Endodermal cell (in vitro differentiated cells): Measurements from ENCODE around the gene GATAD2B. TPM values are rescaled to one million over a fixed set of nuclear protein-coding genes. Genes with fewer than 3 reads are reported as not detected.
A peak's percentile ranks its signal among the peaks of the same experiment; 100 is the strongest.

Experiments used
- DNase-seq: peaks from one replicate; pipeline ENCODE4 v3.0.0-alpha.2; 2017
- H3K27ac ChIP-seq: 2 replicates; pipeline ENCODE4 v1.5.1; 2013; ENCODE audit warnings: mild to moderate bottlenecking, low read depth, low read length, moderate library complexity
- H3K27me3 ChIP-seq: 2 replicates; pipeline ENCODE4 v1.6.1; 2013; ENCODE audit warnings: mild to moderate bottlenecking, low read length, moderate library complexity; ENCODE audit not compliant: insufficient read depth, control insufficient read depth, poor library complexity, severe bottlenecking
- H3K36me3 ChIP-seq: 2 replicates; pipeline ENCODE4 v1.7.0; 2013; ENCODE audit warnings: mild to moderate bottlenecking, low read length, moderate library complexity; ENCODE audit not compliant: control insufficient read depth, insufficient read depth
- H3K4me1 ChIP-seq: one replicate; pipeline ENCODE4 v1.7.0; 2013; ENCODE audit warnings: low read length; ENCODE audit not compliant: control insufficient read depth, insufficient read depth
- H3K4me3 ChIP-seq: 2 replicates; pipeline ENCODE4 v1.5.1; 2013; ENCODE audit warnings: mild to moderate bottlenecking, low read length, moderate library complexity
- H3K9ac ChIP-seq: 2 replicates; pipeline ENCODE4 v1.6.1; 2013; ENCODE audit warnings: mild to moderate bottlenecking, low read length, moderate library complexity; ENCODE audit not compliant: poor library complexity, severe bottlenecking; ENCODE audit errors: extremely low read depth
- H3K9me3 ChIP-seq: 2 replicates; pipeline ENCODE4 v1.6.1; 2013; ENCODE audit warnings: mild to moderate bottlenecking, low read length, moderate library complexity; ENCODE audit not compliant: control insufficient read depth
- H3K27ac Mint-ChIP-seq: 2 replicates; pipeline ENCODE4 v1.8.0; 2020; ENCODE audit warnings: mixed read lengths
- H3K27me3 Mint-ChIP-seq: 2 replicates; pipeline ENCODE4 v1.8.0; 2021; ENCODE audit warnings: mild to moderate bottlenecking, mixed read lengths; ENCODE audit not compliant: insufficient read depth
- H3K36me3 Mint-ChIP-seq: 2 replicates; pipeline ENCODE4 v1.8.0; 2020; ENCODE audit warnings: low read depth, mixed read lengths
- H3K4me1 Mint-ChIP-seq: 2 replicates; pipeline ENCODE4 v1.8.0; 2020; ENCODE audit warnings: mixed read lengths
- H3K4me3 Mint-ChIP-seq: 2 replicates; pipeline ENCODE4 v1.8.0; 2020; ENCODE audit warnings: mild to moderate bottlenecking, moderate library complexity, mixed read lengths
- H3K9me3 Mint-ChIP-seq: 2 replicates; pipeline ENCODE4 v1.8.0; 2020; ENCODE audit warnings: mild to moderate bottlenecking, mixed read lengths
- WGBS, 2 experiments: methylation state at CpG; one replicate each; pipeline versions ENCODE4 v1.1.5 to v1.1.7; 2013; ENCODE audit warnings: missing lambda C conversion rate in 2 of 2, mixed read lengths in 1 of 2; ENCODE audit not compliant: insufficient coverage in 1 of 2, insufficient read length in 1 of 2; 5-methylcytosine and 5-hydroxymethylcytosine counted together
- total RNA-seq, 2 donors: library from RNA; stranded (reverse); fragmentation: NEBNext Ultra II Directional in 1 of 2; extraction: Animal tissue kit (Norgen Biotek cat#: 25700) in 1 of 2; gene quantifications; 2 replicates in 1 of 2; 3 replicates in 1 of 2; pipeline ENCODE4 v1.2.1, GENCODE V29; 2021
- TF ChIP-seq, protein P1 (sequence below): fragments of 200-600 bp; sonication (generic); conservative IDR thresholded peaks from 2 replicates; pipeline ENCODE4 v1.5.0; 2021; ENCODE audit warnings: antibody characterized with exemption, mild to moderate bottlenecking

The GATAD2B gene
- total RNA-seq, 2 donors from 2014 or later, result 45.2 to 51.2 TPM

DNA sequence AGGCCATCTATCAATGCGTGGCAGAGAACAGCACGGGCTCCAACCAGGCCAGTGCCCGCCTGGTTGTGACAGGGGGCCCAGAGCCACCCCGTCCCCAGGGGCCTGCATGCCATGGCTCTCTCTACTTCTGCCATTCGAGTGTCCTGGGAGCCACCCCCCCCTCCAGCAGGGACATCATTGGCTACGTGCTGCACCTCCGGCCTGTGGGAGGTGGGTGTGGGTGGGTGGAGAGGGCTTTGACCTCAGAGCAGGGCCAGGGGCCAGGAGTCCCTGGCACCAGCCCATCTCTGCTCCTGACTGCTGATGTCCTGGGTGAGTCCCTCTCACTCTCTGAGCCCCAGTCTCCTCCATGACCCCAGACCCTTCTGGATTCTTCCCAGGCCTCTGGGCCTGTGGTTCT lies 122.3 kb downstream of the GATAD2B start:
- peaks cover 10% of the 10 kb centered on the region for H3K36me3 ChIP-seq
- no peak overlapping the region for H3K9ac ChIP-seq
- Mint-ChIP-seq H3K36me3 (peaks cover 10% of the 10 kb centered on the region), H3K27me3 (no peaks in the 10 kb centered on the region), H3K9me3 (no peaks in the 10 kb centered on the region), H3K4me3 (no peak overlapping the region), H3K4me1 (no peaks in the 10 kb centered on the region), H3K27ac (peak overlapping the region; percentile 48)
- no peaks in the 10 kb centered on the region for H3K27me3 ChIP-seq
- H3K27ac ChIP-seq, result no peak overlapping the region
- DNase-seq, result no peak
- no peaks in the 10 kb centered on the region for H3K9me3 ChIP-seq
- H3K4me3 ChIP-seq, result no peak overlapping the region
- WGBS, 2 experiments, result 88% methylated on average over 6 of the region's 7 CpGs; no CpG with 5 or more reads in 1 of the 2 experiments
- H3K4me1 ChIP-seq, result no peaks in the 10 kb centered on the region
- TF ChIP-seq, protein P1, sequence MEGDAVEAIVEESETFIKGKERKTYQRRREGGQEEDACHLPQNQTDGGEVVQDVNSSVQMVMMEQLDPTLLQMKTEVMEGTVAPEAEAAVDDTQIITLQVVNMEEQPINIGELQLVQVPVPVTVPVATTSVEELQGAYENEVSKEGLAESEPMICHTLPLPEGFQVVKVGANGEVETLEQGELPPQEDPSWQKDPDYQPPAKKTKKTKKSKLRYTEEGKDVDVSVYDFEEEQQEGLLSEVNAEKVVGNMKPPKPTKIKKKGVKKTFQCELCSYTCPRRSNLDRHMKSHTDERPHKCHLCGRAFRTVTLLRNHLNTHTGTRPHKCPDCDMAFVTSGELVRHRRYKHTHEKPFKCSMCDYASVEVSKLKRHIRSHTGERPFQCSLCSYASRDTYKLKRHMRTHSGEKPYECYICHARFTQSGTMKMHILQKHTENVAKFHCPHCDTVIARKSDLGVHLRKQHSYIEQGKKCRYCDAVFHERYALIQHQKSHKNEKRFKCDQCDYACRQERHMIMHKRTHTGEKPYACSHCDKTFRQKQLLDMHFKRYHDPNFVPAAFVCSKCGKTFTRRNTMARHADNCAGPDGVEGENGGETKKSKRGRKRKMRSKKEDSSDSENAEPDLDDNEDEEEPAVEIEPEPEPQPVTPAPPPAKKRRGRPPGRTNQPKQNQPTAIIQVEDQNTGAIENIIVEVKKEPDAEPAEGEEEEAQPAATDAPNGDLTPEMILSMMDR, result no peak

DNA sequence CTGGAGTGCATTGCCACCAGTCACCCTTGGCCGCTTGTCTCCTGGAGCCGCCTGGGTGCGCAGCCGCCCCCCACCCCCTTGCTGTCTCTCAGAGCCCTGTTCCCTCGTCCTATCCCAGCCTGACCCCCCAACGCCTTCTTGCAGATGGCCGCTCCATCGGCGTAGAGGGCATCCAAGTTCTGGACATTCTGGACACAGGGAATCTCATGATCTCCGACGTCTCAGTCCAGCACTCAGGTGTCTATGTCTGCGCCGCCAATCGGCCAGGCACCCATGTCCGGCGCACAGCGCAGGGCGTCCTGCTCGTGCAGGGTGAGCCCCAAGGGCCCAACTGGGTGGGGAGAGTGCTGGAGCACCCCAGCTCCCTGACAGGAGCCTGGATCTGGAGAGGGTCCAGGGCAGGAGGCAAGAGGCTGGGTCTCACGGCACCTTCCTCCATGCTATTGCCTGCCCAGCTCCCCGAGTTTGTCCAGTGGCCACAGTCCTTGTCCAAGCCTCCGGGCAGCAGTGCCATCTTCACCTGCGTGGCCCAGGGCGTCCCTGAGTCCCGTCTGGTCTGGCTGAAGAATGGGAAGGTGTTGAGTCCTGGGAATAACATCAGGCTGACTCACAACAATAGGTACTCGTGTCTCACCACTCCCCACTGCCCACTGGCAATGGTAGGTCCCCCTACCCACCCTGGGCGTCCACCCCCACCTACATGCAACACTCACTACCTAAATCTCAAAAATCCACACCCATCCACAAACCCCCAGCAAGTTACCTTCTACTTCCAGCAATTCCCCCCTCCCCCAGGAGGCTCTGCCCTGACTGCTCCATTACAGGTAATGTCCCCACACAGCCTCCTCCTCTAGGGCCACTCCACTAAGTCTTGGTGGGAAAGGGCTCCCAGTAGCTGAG lies 123.0 kb downstream of the GATAD2B start:
- no peak overlapping the region for H3K4me3 Mint-ChIP-seq
- peaks cover 10% of the 10 kb centered on the region for H3K36me3 Mint-ChIP-seq
- Histone ChIP-seq H3K4me1 (no peaks in the 10 kb centered on the region), H3K27ac (no peak overlapping the region), H3K36me3 (peaks cover 10% of the 10 kb centered on the region), H3K9me3 (no peaks in the 10 kb centered on the region), H3K9ac (no peak overlapping the region), H3K27me3 (no peaks in the 10 kb centered on the region), H3K4me3 (no peak overlapping the region)
- no peak for DNase-seq
- no peaks in the 10 kb centered on the region for H3K9me3 Mint-ChIP-seq
- 95 to 96% methylated on average over 18 to 27 of the region's 27 CpGs for WGBS, 2 experiments
- H3K4me1 Mint-ChIP-seq, result peaks cover under 1% of the 10 kb centered on the region
- no peaks in the 10 kb centered on the region for H3K27me3 Mint-ChIP-seq
- TF ChIP-seq, protein P1, result no peak
- H3K27ac Mint-ChIP-seq, result no peak overlapping the region

DNA sequence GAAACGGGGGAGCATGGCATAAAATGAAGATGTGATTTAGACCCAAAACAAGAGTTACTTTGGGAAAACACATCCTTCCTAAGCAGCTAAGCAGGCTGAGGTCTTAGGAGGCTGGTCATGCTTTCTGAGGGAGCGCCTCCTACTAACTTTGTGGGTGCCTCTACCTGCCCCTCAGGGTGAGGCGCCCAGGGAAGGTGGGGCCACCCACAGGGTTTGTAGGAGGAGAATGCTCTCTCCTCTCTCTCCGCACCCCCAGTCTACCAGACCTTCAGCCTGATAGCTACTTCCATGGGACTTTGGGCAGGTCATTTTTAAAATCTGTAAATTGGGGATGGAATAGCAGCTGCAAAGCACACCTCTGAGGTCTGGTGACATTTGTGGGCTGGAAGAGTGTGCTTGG lies 123.8 kb downstream of the GATAD2B start:
- Mint-ChIP-seq H3K4me3 (no peak overlapping the region), H3K36me3 (peaks cover 10% of the 10 kb centered on the region), H3K27me3 (no peaks in the 10 kb centered on the region), H3K27ac (no peak overlapping the region), H3K9me3 (no peaks in the 10 kb centered on the region), H3K4me1 (peaks cover 6% of the 10 kb centered on the region)
- H3K36me3 ChIP-seq, result peaks cover 10% of the 10 kb centered on the region
- no peak for DNase-seq
- TF ChIP-seq, protein P1, result no peak
- no peaks in the 10 kb centered on the region for H3K4me1 ChIP-seq
- H3K4me3 ChIP-seq, result no peak overlapping the region
- H3K9ac ChIP-seq, result no peak overlapping the region
- H3K27ac ChIP-seq, result no peak overlapping the region
- H3K27me3 ChIP-seq, result no peaks in the 10 kb centered on the region
- no peaks in the 10 kb centered on the region for H3K9me3 ChIP-seq
- WGBS, 2 experiments, result 94 to 100% methylated on average over 1 to 4 of the region's 4 CpGs
